HG03108 (cell line): ENCODE measurements around the gene OTOA.
"Not testable (repeated sequence)": the region's sequence is repeated elsewhere in the genome, so short reads cannot be mapped to it uniquely, and the experiment has no call there.

Experiments used
- ATAC-seq: cut with Tn5 transposase; IDR thresholded peaks from one replicate; pipeline ENCODE4 v1.9.1; 2021; ENCODE audit warnings: moderate library complexity; ENCODE audit not compliant: unreplicated experiment

The OTOA gene

GRCh38 chr16:21663889-21664647 lies at the start of gene OTOA:
TSS of gene OTOA (plus strand) at chr16:21663968. CDS start at chr16:21678515, 14,547 bp downstream.
- no peak for ATAC-seq

GRCh38 chr16:21614896-21615295 lies 48.9 kb upstream of the OTOA start:
- no peak for ATAC-seq

- ATAC-seq = no peak
Observed at GRCh38 chr16:21617607-21618006, 46.2 kb upstream of the OTOA start.

GRCh38 chr16:21618281-21618680 lies 45.5 kb upstream of the OTOA start:
- no peak for ATAC-seq

DNA sequence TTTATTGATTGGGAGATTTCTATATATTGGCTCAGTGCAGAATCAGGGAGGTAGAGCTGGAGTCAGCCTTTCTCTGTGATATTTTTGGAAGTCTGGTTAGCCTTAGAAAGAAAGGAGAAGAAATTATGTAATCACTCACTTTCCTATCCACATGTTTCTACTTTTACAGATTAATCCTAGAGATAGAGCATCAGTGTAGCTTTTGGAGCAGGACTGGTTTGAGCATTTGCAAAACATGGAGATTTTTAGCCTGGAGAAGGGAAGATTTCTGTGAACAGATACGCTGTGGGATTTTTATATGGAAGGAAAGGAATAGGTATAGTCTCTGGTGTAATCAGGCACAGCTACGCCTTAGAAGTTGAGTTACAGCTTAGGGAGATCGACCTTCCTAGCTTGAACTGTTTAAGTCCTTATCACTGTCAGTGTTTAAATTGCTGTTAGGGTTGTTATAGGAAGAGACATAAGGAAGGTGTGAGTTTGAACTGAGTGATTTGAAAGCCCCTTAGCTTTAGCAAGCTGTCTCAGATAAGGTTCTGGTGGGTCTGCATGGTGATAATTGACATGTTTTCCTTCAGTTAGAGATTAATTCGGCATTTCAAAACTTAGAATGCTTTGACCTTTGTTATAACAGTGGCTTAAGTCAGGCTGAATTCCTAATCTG lies 43.9 kb upstream of the OTOA start:
- no peak for ATAC-seq

DNA sequence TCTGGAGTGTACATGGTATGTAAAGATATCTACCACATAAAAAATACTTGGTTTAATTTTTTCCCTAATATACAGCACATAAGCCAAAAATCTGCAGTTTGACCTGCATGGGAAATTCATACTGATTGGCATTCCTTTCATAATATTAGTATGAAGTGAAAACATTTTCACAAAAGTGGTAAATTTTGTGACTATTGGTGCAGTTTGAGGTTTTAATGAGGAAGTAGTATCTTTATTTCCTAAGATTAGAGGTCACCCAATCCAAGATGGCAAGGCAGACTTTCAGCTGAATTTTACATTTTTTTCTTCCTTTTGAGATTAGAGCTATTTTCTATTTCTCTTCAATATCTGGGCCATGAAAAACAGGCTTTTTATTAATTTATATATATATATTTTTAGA lies 43.2 kb upstream of the OTOA start:
- ATAC-seq = no peak

- no peak for ATAC-seq
Observed at GRCh38 chr16:21622545-21622944, 41.2 kb upstream of the OTOA start.

GRCh38 chr16:21625026-21625425 lies 38.7 kb upstream of the OTOA start:
- ATAC-seq = no peak

GRCh38 chr16:21626659-21627277 lies 37.0 kb upstream of the OTOA start:
- no peak for ATAC-seq

DNA sequence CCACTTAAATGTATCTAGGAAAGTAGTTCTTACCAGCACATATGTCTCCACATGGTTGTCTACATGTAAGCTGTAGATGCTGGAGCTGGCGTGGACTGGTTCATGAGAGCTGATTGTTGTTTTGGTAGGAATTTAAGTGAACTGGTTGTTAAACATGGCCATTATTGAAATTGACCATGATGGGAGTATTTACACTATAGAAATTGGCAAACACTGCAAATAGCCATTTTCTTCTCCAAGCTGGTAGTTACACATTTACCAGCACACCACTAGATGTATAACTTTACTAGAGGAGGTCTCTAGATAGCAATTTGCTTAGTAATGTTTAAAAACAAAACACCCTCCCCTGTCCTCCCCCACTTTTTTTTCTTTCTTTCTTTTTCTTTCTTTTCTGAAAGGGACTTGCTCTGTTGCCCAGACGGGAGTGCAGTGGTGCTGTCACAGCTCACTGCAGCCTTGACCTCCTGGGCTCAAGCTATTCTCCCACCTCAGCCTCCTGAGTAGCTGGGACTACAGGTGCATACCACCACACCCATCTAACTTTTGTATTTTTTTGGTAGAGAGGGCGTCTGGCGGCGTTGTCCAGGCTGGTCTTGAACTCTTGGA lies 35.5 kb upstream of the OTOA start:
- ATAC-seq = no peak

DNA sequence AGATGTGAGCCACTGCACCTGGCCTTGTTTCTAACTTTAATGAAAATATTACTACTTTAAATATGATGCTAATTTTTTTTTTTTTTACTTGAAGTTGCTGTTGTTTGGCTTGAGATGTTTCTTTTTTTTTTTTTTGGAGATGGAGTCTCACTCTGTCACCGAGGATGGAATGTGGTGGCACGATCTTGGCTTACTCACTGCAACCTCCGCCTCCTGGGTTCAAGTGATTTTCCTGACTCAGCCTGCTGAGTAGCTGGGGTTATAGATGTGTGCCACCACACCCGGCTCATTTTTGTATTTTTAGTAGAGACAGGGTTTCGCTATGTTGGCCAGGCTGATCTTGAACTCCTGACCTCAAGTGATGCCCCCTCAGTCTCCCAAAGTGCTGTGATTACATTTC lies 35.0 kb upstream of the OTOA start:
- no peak for ATAC-seq

DNA sequence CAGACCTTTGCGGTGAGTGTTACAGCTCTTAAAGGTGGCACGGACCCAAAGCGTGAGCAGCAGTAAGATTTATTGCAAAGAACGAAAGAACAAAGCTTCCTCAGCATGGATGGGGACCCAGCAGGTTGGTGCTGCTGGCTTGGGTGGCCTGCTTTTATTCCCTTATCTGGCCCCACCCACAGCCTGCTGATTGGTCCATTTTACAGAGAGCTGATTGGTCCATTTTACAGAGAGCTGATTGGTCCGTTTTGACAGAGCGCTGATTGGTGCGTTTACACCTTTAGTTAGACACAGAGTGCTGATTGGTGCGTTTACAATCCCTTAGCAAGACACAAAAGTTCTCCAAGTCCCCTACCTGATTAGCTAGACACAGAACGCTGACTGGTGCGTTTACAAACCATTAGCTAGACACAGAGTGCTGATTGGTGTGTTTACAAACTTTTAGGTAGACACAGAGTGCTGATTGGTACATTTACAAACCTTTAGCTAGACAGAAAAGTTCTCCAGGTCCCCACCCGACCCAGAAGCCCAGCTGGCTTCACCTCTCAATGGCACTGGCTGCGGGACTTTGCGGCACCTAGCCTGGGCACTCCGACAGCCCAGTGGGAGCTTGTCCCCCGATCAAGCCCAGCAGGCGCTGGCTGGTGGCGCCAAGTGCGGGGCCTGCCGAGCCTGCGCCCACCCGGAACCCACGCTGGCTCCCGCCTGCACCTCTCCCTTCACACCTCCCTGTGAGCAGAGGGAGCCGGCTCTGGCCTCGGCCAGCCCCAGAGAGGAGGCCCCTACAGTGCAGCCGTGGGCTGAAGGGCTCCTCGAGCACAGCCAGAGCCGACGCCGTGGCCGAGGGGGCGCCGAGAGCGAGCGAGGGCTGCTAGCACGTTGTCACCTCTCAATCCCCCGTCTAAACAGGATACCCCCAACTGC lies 33.9 kb upstream of the OTOA start:
- ATAC-seq = not testable (repeated sequence)

GRCh38 chr16:21630866-21631265 lies 32.9 kb upstream of the OTOA start:
- not testable (repeated sequence) for ATAC-seq

DNA sequence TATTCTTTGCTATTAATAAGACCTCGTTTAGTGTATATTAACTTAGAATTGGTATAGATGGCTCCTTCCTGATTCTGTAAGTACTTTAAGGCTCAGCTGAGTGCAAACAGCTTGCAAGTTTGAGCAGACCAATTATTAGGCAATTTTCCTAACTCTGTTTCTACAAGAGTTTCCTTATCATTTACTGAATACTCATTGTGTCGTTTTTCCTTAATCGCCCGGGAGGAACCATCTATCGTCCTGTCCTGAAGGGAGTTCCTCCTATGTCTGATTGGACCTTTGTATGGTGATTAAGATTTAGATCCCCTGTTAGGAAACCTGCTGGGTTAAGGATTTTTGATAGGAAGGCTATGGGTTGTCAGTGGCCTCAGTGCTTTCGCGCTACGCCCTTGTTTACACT lies 32.4 kb upstream of the OTOA start:
- ATAC-seq = not testable (repeated sequence)

DNA sequence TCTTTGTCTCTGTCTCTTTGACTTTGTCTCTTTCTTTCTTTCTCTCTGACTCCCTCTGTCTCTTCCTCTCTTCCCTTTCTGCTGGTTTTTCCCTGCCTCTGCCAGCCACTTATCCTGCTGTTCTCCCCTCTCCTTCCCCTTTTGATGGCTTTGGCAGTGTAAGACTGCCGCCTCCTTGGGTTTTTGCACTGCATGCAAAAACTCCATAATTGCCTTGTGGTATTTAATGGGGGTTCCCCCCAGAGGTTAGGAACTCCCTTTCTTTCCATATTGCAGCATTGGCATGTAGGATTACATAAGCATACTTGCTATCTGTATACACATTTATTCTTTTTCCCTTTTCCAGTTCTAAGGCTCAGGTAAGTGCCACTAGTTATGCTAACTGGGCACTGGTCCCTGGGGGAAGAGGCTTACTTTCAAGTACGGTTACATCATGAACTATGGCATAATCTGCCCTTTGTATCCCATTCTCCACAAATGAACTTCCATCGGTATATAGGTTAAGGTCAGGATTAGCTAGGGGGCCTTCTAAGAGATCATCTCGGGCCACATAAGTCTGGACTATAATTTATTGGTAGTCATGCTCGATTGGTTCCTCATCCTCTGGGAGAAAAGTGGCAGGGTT lies 31.7 kb upstream of the OTOA start:
- not testable (repeated sequence) for ATAC-seq

DNA sequence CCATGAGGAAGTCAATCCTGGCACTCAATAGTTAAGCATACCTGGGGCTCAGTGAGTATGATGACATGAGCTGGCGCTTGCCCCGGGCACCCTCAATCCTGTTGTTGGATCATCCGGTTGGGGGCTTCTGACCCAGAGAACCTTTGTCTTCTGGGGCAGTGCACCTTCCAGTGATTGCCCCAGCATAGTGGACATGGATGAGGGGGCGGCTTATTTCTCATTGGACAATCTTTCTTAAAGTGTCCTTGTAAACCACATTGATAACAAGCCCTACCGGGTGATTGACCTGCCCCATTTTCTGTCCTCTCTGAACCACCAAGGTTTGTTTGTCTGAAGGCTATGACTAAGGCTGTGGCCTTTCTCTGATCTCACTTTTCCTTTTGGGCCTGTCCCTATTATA lies 29.6 kb upstream of the OTOA start:
- no peak for ATAC-seq

DNA sequence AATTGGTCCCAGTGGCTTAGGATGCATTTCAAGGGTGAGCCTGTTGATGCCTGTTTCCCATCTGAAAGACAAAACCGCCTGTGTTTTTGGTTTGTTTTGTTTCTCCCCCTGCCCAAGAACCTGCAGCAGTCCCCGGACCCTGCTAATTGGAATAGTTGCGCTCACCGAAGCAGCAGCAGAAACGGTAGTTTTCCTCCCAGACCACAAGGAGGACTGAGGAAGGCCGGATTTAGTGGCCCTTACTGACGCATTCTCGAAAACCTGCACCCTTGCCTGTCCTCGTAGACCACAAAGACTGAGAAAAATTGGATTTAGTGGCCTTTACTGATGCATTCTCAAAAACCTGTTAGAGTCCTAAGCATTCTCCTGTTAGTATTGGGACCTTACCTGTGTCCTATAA lies 28.1 kb upstream of the OTOA start:
- not testable (repeated sequence) for ATAC-seq

GRCh38 chr16:21637032-21637968 lies 26.5 kb upstream of the OTOA start:
- no peak for ATAC-seq

GRCh38 chr16:21638573-21638975 lies 25.2 kb upstream of the OTOA start:
- ATAC-seq = no peak
